HT1080 (cell line): ENCODE measurements around the gene MED27. TPM values are rescaled to one million over a fixed set of nuclear protein-coding genes. Genes with fewer than 3 reads are reported as not detected.

Experiments
- DNase-seq: peaks from one replicate; pipeline ENCODE4 v3.0.0-alpha.2; 2015; ENCODE audit warnings: low read depth
- total RNA-seq: library from RNA; depleted of rRNA; stranded (reverse); fragments of >200 nt; shearing (Covaris generic); gene quantifications from 2 replicates; pipeline ENCODE4 v1.2.3, GENCODE V29; 2014

Gene MED27
- total RNA-seq, 1 experiment from 2014 or later, result 63.5 TPM

DNA sequence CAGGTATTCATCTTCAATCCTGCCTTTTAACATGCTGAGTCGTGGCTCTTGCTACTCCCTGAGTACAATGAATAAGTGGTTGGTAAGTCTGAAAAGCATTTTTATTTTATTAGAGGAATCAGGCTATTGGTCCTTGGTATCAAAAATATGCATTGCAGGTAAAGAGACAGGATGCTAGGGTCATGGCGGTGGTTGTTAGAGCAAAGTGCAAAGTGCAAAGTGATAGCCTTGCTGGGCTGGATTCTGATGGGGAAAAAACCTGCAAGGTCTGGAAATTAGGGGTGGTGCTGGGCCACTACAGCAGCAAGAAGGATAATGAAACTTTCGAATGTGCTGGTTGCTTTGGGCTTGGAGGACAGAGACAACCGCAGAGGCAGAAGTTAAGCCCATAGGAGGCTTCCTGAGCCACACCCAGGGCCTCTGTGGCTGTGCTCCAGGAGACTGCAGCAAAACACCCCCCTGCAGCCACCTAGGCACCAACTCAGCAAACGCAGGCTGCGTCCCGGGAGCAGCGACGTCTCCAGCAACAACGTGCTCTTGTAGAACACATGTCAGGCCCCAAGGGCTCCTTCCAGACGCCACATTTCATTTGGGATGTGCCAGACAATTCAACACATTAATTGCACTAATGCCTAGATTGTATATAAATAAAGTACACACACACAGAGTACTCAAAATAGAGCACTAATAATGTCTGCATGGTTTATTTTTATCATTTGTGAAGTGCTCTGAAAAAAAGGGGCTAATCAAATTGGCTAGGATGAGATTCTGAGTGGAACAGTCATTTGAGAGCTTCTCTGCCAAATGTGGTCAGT is 190.0 kb downstream of the MED27 start:
- DNase-seq, result no peak

DNA sequence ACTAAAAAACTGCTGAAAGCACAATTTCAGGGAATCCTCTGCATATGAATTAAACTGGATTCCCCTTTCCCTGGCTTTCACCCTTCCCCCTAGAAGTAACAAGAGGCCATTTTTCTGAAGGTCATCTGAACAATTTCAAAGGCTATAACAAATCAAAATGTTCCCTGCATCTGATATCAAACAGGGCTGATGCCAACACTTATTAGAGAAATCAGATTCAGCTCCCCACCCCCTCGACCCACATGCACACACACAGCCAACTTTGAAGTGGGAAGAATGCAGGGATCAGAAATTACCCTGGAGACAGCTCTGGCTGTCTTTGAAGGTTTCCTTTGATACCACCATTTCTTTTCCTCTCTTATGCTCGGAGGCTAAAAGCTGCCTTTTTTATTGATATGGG is 190.7 kb downstream of the MED27 start:
- DNase-seq, result no peak

DNA sequence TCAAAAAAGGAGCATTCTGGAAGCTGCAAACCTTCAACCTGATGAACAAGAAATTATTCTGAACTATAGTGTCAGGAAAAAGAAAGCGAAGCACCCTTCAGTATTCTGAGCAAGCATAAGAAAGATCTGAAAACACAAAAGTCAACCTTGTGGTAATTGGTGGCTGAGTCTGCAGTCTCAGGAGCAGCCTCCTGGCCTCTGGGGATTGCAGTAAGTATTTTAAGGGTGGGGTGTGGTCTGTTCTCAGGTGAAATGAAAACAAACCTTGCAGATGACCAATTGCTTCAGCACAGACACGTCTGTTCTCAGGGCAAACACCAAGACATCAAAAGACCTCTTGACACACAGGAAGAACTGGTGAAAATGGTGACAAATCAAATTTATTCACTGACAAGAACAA is 192.0 kb downstream of the MED27 start:
- no peak for DNase-seq

DNA sequence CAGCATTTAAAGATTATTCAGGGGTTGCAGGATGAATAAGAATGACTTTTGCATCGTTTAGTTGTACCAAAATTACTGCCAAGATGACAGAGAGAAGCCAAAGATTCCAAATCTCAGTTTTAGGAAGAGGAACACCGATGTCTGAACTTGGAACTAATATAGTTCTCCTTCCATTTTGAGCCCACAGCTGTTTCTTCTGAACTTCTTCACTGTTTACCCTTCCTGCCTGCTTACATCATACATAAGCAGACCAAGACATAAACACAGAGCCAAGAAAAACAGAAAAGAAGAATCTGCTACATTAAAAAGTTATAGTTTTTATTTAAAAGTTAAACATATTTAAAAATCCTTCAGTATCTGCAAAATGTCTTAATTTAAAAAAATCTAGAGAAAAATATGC is 192.8 kb downstream of the MED27 start:
- DNase-seq, result no peak

DNA sequence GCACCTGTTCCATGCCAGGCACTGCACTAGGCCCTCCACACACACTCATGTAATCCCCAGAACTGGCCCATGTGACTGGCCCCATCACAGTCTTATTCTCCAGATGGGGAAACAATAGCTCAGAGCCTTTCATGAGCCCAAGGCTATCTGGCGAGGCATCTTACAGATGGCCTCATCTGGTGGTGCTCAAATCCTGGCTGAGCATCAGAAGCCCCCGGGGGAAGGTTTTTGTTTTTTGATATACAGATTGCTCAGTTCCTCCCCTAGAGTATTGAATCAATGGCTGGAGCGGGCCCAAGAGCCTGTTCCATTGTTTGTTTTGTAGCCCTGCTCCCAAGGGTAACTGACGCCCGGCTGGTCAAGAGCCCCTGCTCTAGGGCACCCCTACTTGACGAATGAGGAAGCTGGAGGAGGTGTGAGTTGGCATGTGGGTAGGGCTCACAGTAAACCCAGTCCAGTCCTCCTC is 194.5 kb downstream of the MED27 start:
- DNase-seq, result no peak

- DNase-seq, result no peak
These were observed 195.4 kb downstream of the MED27 start for GRCh38 chr9:131884222-131884621.

GRCh38 chr9:131880833-131881583 is 198.7 kb downstream of the MED27 start:
- no peak for DNase-seq

DNA sequence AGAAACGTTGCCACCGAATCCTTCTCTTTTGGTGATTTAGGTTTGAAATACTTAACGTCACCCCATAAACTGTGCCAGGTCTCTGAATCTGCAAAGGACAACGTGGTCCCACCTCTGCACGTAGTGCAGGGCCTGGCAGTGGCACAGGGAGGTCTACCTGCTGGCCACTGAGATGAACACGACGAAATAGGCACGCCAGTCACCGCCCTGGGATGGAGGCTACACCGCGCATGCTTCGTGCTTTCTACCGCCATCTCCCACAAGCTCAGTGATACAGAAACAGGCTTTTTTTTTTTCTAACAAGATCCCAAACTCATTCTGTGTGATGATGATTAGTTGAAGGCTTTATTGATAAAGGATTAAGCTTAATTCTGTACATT is 199.8 kb downstream of the MED27 start:
- DNase-seq, result no peak

DNA sequence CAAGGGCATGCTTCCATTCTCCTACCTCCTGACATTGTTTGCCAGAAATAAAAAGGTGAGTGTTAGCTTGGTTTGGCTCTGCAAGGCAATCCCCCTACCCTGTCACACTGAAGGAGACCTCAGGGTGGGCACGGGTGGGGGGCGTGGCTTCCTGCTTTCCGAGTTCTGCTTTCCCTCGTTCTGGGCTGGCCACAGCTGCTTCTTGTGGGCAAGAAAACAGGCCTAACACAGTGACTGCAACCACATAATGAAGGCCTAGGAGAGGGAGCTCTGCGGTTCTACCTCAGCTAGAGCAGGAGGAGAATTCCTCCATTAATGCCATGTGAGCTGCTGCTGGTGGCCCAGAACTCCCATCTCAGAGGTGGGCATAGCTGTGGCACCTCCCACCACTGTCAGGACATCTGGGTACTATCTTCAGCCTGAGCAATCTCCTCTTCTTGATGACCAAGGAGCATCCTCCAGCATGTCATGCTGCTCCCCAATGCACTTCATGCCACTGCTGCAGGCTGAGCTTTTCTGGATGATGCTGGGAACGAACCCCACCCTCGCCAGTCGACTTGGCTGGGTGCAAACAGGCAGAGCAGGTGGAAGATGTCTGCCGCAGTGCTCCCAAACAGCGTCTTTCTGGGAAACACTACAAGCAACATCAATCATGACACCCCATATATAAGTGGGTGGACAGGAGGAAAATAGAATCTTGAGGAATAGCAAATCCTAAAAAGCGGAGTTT is 200.3 kb downstream of the MED27 start:
- no peak for DNase-seq

DNA sequence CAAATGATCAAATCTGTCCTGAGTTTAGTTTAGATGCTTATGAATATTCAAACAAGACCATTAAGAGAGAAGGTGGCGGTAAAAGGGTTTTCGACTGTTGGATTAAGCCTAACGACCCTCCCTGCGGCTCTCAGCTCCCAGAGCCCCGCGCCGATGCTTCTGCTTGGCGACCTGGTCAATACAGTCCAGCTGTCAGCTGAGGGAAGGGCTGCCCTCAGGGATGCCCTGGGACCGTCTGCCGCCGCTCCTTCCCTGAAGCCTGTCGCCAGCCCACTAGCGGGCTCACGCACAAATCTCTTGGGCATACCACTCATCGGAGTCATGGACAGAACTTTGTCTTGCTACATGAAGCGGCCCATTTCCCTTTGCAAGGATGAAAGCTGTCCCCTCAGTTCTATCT is 203.2 kb downstream of the MED27 start:
- DNase-seq, result no peak

DNA sequence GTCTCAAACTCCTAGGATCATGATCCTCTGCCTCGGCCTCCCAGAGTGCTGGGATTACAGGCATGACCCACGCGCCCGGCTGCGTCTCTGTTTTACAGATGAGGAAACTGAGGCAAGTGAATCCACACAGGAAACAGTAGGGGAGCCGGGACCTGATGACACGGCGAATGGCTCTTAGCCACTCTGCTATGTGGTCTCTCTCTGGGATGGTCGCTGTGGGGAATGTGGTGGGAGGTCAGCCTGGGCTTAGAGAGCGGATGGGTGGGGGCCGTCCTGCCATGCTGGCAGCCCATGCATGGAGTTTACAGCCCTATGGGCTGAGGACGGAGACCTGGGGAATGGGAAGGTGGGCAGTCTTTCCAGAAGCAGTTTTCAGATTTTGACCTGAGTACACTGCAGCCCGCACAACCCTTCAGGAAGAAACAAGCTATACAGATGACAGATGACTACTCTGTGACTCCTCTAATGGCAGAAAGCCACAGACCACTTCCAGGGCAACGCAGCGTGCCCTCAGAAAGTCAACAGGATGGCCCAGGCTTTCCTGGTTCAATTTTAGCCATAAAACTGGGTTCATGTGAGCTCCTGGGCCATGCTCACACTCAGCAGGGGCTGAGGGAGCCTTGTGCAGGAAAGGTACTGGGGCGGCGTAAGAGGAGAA is 203.7 kb downstream of the MED27 start:
- peak; percentile 84 for DNase-seq

GRCh38 chr9:131874916-131875670 is 204.6 kb downstream of the MED27 start:
- DNase-seq, result no peak

DNA sequence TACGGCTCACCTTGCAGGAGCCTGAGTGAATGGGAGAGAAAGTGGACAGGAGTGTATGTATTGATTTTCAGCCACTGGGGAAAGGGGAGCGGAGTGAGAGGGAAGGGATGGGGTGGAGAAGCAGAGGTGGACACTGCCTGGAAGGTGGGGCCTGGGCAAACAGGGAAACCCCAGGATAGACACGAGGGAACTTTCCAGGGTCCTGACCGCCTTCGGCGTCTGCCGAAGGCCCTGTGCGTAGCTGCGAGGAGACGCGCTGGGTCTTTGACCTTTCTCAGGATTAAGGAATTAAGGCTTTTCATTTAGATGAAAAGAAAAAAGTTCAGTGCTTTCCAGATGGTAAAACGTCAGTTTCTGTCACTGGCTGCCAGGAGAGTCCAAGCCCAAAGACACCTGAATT is 205.2 kb downstream of the MED27 start:
- DNase-seq, result no peak

DNA sequence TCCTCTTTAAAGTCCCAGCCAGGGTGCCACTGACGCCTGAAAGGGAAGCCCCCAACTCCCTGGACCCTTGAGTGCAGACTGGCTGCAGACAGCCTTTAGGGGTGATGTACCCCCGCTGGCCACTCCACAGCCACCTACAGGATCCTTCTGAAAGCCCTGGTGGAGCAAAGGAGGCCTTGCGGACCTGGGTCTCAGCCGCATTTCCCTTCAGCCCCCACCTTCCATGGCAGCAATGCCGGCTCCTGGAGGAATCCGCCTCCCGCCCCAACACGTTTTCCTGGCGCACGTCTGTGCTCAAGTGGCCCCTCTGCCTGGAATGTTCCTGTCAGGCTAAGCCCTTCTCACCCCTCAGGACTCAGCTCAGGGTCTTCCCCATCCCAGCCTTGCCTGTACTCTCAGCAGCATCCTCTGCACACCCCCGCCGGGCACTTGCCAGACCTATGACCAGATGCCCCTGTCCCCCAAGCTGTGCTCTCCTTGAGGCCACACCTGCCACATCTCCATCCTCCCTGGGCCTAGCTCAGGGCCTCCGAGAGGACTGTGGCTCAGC is 205.7 kb downstream of the MED27 start:
- no peak for DNase-seq

DNA sequence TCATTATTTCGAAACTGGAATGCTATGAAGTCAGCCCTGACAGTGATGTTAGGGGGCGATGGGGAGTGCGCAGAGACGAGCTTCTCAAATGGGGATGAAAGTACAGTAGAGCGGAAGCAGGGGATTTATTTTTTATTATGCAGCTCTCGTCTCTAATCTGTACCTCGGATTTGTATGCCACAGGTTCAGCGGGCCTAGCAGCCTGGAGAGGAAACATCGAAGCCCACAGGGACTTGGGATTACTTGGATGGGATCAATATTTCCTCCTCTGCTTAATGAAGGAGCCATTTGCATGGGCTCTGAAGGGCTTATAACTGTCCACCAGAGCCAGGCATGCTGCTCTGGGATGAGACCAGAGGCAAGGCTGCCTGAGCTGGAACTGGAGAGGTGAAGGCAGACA is 206.3 kb downstream of the MED27 start:
- no peak for DNase-seq

DNA sequence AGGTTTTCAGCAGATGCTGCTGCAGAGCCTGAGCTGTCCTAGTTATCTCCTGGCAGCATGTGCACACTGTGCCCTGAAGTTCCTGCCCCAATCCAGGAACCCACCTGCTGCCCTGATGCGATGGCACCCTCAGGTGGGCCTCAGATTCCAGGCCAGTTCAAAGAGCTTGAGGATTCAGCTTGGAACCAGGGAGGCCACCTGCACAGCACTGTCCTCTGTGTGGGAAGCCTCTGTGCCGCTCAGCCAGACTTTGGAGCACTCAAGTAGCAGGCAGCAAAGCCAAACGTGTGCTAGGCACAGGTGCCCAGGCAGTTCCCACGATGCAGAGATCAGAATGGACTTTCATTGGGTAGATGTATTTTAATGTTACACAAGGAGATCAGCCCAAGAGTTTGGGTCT is 207.0 kb downstream of the MED27 start:
- no peak for DNase-seq

DNA sequence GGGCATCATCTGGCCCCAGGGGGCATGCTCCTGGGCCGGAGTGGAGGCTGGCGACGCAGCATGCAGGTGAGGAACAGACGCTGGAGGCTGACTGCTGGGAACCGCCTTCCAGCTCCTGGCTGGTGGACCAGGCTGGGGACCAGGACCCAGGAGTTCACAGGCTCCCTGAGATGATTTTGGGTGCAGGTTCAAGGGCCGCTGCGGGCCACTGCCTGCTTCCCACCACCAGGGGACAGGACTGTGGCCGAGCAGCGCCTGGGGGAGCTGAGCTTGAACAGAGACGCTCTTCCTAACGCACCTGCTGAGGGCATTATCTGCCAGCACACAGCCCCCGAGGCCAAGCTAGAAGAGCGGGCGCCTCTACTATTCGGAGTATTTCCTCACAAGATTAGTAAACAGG is 207.7 kb downstream of the MED27 start:
- DNase-seq, result no peak

- DNase-seq, result no peak
These were observed 209.5 kb downstream of the MED27 start for GRCh38 chr9:131870156-131870555.

DNA sequence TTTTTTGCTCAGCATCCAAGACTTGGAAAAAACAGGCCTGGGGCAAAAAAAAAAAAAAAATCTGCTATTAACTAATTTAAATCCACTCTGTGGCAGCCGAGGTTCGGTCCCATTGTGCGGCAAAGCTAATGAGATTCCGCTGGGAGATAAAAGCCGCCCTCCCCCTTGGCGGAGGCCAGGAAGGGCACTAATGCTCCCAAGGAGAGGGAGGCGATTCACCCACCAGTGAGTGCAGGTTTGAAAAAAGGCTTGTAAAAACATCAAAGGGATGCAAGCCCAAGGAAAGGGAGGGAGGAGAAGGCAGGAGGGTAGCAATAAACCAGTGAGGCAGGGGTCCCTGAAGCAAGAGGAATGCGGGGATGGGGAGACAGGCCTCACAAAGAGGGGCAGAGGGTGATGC is 210.3 kb downstream of the MED27 start:
- DNase-seq, result no peak

- no peak for DNase-seq
These were observed 210.9 kb downstream of the MED27 start for GRCh38 chr9:131868766-131869165.
